K562 (cell line): Measurements from ENCODE around the gene KIF5A. TPM values are rescaled to one million over a fixed set of nuclear protein-coding genes. Genes with fewer than 3 reads are reported as not detected.

ENCODE experiments used
- FIP1L1 ChIP-seq: fragments of 200-400 bp; formaldehyde crosslinking; IDR thresholded peaks from 2 replicates; pipeline ENCODE4 v1.6.1; 2018; ENCODE audit warnings: mild to moderate bottlenecking, low read depth, low read length; ENCODE audit not compliant: poor library complexity, severe bottlenecking
- MCM2 ChIP-seq: fragments of 450-650 bp; IDR thresholded peaks from 2 replicates; pipeline ENCODE4 v1.6.1; 2017; ENCODE audit warnings: low read depth, mild to moderate bottlenecking
- polyA plus RNA-seq, 8 experiments: library from polyadenylated mRNA; depleted of rRNA in 4 of 8; stranded (reverse) in 5 of 8; unstranded in 3 of 8; fragments of >200 nt; fragmentation: Nextera tagmentation in 2 of 8; fragmentation: Illumina TruSeq in 1 of 8; extraction: Ambion mirVana in 2 of 8; extraction: Trizol in 1 of 8; gene quantifications; 2 replicates each; pipeline versions ENCODE4 v1.2.1 to v1.2.3, GENCODE V29; 2011 to 2014; ENCODE audit warnings: inconsistent platforms in 1 of 8, missing spikeins in 1 of 8
- total RNA-seq, 7 experiments: library from RNA; depleted of rRNA in 6 of 7; stranded (reverse); fragments of >200 nt in 6 of 7; fragmentation: Illumina TruSeq in 2 of 7; extraction: Trizol in 2 of 7; gene quantifications; 2 replicates each; pipeline versions ENCODE4 v1.2.1 to v1.2.3, GENCODE V29; 2011 to 2021; ENCODE audit warnings: low replicate concordance in 1 of 7
- TF ChIP-seq, protein P1 (sequence below): fragments of 200-600 bp; sonication (generic); IDR thresholded peaks from one replicate; pipeline ENCODE4 v1.6.1; 2012; ENCODE audit warnings: mild to moderate bottlenecking, low read depth, low read length, inconsistent platforms
- TF ChIP-seq, protein P2 (sequence below), 2 experiments: fragments of 150-350 bp in 1 of 2; IDR thresholded peaks; 2 replicates each; pipeline ENCODE4 v1.6.1; 2012 to 2016; ENCODE audit warnings: low read depth in 2 of 2, low read length in 2 of 2, mild to moderate bottlenecking in 1 of 2, moderate library complexity in 1 of 2
- TF ChIP-seq, protein P3 (sequence below): fragments of 450-650 bp; formaldehyde crosslinking; IDR thresholded peaks from 2 replicates; pipeline ENCODE4 v1.4.0; 2020; ENCODE audit warnings: mild to moderate bottlenecking
- TF ChIP-seq, protein P4 (sequence below): fragments of 450-650 bp; formaldehyde crosslinking; IDR thresholded peaks from 2 replicates; pipeline ENCODE4 v1.4.0; 2020; ENCODE audit warnings: mild to moderate bottlenecking, mixed read lengths

KIF5A gene
- total and polyA plus RNA-seq, 9 of the 15 experiments (the other 6 are each of a cell fraction or from before 2014, with no cell fraction given): 3.4 to 17.7 (median 8.0) TPM

DNA sequence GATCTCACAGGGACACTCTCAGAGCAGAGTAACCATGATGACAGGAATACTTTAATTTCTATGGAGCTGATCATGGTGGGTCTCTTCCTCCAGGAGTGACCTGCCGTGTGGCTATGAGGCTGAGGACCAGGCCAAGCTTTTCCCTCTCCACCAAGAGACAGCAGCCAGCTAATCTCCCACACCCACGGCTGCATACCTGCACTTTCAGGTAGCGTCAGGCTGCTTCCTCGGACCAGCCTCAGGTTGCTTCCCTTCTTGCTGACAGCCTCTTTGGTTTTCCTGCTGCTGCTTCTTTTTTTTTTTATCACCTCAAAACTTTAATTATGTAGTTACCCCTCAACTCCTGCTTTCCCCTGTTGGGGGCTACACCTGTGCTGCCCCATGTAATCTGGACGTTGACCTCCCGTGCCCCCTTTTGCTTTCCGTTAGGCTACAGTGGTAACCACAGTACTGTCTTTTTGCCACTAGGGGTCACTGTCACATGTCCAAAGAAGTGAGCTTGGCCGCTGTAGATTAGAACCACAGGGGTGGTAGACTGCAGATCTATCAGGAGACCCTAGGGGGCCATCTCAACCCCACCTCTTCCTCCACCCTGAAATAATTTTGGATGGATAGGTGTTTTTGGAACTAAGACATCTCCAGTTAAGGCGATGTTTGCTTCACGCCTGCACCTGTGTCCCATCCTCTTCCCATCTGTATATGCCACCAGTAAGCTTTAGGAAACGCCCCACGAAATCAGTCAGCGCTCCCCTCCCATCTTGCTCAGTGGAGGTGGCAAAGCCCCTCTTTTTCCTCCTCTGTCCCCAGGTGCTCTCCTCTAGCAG, 33.4 kb downstream of the KIF5A start (continued):
- TF ChIP-seq, protein P1, sequence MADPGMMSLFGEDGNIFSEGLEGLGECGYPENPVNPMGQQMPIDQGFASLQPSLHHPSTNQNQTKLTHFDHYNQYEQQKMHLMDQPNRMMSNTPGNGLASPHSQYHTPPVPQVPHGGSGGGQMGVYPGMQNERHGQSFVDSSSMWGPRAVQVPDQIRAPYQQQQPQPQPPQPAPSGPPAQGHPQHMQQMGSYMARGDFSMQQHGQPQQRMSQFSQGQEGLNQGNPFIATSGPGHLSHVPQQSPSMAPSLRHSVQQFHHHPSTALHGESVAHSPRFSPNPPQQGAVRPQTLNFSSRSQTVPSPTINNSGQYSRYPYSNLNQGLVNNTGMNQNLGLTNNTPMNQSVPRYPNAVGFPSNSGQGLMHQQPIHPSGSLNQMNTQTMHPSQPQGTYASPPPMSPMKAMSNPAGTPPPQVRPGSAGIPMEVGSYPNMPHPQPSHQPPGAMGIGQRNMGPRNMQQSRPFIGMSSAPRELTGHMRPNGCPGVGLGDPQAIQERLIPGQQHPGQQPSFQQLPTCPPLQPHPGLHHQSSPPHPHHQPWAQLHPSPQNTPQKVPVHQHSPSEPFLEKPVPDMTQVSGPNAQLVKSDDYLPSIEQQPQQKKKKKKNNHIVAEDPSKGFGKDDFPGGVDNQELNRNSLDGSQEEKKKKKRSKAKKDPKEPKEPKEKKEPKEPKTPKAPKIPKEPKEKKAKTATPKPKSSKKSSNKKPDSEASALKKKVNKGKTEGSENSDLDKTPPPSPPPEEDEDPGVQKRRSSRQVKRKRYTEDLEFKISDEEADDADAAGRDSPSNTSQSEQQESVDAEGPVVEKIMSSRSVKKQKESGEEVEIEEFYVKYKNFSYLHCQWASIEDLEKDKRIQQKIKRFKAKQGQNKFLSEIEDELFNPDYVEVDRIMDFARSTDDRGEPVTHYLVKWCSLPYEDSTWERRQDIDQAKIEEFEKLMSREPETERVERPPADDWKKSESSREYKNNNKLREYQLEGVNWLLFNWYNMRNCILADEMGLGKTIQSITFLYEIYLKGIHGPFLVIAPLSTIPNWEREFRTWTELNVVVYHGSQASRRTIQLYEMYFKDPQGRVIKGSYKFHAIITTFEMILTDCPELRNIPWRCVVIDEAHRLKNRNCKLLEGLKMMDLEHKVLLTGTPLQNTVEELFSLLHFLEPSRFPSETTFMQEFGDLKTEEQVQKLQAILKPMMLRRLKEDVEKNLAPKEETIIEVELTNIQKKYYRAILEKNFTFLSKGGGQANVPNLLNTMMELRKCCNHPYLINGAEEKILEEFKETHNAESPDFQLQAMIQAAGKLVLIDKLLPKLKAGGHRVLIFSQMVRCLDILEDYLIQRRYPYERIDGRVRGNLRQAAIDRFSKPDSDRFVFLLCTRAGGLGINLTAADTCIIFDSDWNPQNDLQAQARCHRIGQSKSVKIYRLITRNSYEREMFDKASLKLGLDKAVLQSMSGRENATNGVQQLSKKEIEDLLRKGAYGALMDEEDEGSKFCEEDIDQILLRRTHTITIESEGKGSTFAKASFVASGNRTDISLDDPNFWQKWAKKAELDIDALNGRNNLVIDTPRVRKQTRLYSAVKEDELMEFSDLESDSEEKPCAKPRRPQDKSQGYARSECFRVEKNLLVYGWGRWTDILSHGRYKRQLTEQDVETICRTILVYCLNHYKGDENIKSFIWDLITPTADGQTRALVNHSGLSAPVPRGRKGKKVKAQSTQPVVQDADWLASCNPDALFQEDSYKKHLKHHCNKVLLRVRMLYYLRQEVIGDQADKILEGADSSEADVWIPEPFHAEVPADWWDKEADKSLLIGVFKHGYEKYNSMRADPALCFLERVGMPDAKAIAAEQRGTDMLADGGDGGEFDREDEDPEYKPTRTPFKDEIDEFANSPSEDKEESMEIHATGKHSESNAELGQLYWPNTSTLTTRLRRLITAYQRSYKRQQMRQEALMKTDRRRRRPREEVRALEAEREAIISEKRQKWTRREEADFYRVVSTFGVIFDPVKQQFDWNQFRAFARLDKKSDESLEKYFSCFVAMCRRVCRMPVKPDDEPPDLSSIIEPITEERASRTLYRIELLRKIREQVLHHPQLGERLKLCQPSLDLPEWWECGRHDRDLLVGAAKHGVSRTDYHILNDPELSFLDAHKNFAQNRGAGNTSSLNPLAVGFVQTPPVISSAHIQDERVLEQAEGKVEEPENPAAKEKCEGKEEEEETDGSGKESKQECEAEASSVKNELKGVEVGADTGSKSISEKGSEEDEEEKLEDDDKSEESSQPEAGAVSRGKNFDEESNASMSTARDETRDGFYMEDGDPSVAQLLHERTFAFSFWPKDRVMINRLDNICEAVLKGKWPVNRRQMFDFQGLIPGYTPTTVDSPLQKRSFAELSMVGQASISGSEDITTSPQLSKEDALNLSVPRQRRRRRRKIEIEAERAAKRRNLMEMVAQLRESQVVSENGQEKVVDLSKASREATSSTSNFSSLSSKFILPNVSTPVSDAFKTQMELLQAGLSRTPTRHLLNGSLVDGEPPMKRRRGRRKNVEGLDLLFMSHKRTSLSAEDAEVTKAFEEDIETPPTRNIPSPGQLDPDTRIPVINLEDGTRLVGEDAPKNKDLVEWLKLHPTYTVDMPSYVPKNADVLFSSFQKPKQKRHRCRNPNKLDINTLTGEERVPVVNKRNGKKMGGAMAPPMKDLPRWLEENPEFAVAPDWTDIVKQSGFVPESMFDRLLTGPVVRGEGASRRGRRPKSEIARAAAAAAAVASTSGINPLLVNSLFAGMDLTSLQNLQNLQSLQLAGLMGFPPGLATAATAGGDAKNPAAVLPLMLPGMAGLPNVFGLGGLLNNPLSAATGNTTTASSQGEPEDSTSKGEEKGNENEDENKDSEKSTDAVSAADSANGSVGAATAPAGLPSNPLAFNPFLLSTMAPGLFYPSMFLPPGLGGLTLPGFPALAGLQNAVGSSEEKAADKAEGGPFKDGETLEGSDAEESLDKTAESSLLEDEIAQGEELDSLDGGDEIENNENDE: no peak
- TF ChIP-seq FIP1L1 (no peak), MCM2 (no peak)
- TF ChIP-seq, protein P2, sequence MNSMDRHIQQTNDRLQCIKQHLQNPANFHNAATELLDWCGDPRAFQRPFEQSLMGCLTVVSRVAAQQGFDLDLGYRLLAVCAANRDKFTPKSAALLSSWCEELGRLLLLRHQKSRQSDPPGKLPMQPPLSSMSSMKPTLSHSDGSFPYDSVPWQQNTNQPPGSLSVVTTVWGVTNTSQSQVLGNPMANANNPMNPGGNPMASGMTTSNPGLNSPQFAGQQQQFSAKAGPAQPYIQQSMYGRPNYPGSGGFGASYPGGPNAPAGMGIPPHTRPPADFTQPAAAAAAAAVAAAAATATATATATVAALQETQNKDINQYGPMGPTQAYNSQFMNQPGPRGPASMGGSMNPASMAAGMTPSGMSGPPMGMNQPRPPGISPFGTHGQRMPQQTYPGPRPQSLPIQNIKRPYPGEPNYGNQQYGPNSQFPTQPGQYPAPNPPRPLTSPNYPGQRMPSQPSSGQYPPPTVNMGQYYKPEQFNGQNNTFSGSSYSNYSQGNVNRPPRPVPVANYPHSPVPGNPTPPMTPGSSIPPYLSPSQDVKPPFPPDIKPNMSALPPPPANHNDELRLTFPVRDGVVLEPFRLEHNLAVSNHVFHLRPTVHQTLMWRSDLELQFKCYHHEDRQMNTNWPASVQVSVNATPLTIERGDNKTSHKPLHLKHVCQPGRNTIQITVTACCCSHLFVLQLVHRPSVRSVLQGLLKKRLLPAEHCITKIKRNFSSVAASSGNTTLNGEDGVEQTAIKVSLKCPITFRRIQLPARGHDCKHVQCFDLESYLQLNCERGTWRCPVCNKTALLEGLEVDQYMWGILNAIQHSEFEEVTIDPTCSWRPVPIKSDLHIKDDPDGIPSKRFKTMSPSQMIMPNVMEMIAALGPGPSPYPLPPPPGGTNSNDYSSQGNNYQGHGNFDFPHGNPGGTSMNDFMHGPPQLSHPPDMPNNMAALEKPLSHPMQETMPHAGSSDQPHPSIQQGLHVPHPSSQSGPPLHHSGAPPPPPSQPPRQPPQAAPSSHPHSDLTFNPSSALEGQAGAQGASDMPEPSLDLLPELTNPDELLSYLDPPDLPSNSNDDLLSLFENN (IDR thresholded peaks at IDR 0.05; ENCODE audit: low read depth in 2 of 2, low read length in 2 of 2): no peak
- TF ChIP-seq, protein P3, sequence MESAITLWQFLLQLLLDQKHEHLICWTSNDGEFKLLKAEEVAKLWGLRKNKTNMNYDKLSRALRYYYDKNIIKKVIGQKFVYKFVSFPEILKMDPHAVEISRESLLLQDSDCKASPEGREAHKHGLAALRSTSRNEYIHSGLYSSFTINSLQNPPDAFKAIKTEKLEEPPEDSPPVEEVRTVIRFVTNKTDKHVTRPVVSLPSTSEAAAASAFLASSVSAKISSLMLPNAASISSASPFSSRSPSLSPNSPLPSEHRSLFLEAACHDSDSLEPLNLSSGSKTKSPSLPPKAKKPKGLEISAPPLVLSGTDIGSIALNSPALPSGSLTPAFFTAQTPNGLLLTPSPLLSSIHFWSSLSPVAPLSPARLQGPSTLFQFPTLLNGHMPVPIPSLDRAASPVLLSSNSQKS: no peak
- TF ChIP-seq, protein P4, sequence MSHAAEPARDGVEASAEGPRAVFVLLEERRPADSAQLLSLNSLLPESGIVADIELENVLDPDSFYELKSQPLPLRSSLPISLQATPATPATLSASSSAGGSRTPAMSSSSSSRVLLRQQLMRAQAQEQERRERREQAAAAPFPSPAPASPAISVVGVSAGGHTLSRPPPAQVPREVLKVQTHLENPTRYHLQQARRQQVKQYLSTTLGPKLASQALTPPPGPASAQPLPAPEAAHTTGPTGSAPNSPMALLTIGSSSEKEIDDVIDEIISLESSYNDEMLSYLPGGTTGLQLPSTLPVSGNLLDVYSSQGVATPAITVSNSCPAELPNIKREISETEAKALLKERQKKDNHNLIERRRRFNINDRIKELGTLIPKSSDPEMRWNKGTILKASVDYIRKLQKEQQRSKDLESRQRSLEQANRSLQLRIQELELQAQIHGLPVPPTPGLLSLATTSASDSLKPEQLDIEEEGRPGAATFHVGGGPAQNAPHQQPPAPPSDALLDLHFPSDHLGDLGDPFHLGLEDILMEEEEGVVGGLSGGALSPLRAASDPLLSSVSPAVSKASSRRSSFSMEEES (CRISPR knock-in tag): 0 out of 2 replicates have a peak, but pooled peaks have one; percentile 3
